Measurements from ENCODE around the gene PHYKPL.

Gene PHYKPL

GRCh38 chr5:178193251-178193809 is 39.3 kb downstream of the PHYKPL start:
- no peaks in the 10 kb centered on the region for H3K9me3 ChIP-seq (ENCODE audit: insufficient read depth, low read depth, low read length)
- H3K4me1 ChIP-seq (ENCODE audit: insufficient read depth, low read length), result peaks cover 3% of the 10 kb centered on the region; the same call in 1 of the 2 replicates
- no peak overlapping the region for H3K4me3 ChIP-seq (ENCODE audit: low read length)
- no peaks in the 10 kb centered on the region for H3K27me3 ChIP-seq (ENCODE audit: insufficient read depth, low read length)
- H3K9ac ChIP-seq (ENCODE audit: low read depth, low read length), result no peak overlapping the region
- no peaks in the 10 kb centered on the region for H3K36me3 ChIP-seq (ENCODE audit: insufficient read depth, low read length)
- no peak overlapping the region for H3K27ac ChIP-seq (ENCODE audit: low read depth, low read length)
- 92% methylated on average over 8 of the region's 8 CpGs for WGBS

DNA sequence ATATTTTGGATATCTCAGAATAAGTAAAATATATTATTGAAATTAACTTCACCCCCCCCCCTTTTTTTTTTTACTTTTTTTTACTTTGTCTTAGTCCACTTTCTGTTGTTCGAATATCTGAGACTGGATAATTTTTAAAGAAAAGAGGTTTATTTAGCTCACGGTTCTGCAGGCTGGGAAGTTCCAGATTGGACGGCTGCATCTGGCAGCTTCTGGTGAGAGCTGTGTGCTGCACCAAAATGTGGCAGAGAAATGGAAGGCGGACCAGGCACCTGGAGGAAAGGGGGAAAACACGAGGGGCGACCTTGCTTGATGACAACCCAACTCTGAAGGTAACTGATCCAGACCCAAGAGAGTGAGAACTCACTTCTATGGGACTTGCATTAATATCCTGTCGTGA is 39.8 kb downstream of the PHYKPL start:
- 90% methylated on average over 7 of the region's 7 CpGs for WGBS
- Histone ChIP-seq H3K36me3 (ENCODE audit: insufficient read depth, low read length) (no peaks in the 10 kb centered on the region), H3K27ac (ENCODE audit: low read depth, low read length) (no peak overlapping the region)

DNA sequence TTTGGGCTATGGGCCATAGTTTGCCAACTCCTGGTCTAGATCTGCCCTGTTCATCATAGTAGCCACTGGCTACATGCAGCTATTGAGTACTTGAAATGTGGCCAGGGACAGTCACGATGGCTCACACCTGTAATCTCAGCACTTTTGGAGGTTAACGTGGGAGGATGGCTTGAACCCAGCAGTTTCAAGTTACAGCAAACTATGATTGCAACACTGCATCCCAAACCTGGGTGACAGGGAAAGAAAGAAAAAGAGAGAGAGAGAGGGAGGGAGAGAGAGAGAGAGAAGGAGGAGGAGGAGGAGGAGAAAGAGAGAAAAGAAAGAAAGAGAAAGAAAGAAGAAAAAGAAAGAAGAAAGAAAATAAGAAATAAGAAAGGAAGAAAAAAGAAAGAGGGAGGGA is 40.4 kb downstream of the PHYKPL start:
- Histone ChIP-seq H3K9ac (ENCODE audit: low read depth, low read length) (no peak overlapping the region), H3K36me3 (ENCODE audit: insufficient read depth, low read length) (no peaks in the 10 kb centered on the region), H3K27ac (ENCODE audit: low read depth, low read length) (no peak overlapping the region), H3K4me3 (ENCODE audit: low read length) (no peak overlapping the region), H3K27me3 (ENCODE audit: insufficient read depth, low read length) (no peaks in the 10 kb centered on the region), H3K9me3 (ENCODE audit: insufficient read depth, low read depth, low read length) (no peaks in the 10 kb centered on the region), H3K4me1 (ENCODE audit: insufficient read depth, low read length) (peaks cover 3% of the 10 kb centered on the region; the same call in 1 of the 2 replicates)
- WGBS, result 84% methylated on average over 2 of the region's 2 CpGs

More for the DNA sequence above, 39.8 kb downstream of the PHYKPL start:
- H3K9ac ChIP-seq (ENCODE audit: low read depth, low read length), result no peak overlapping the region
- no peaks in the 10 kb centered on the region for H3K9me3 ChIP-seq (ENCODE audit: insufficient read depth, low read depth, low read length)
- H3K27me3 ChIP-seq (ENCODE audit: insufficient read depth, low read length), result no peaks in the 10 kb centered on the region
- peaks cover 3% of the 10 kb centered on the region; the same call in 1 of the 2 replicates for H3K4me1 ChIP-seq (ENCODE audit: insufficient read depth, low read length)
- no peak overlapping the region for H3K4me3 ChIP-seq (ENCODE audit: low read length)

- Histone ChIP-seq H3K27me3 (ENCODE audit: insufficient read depth, low read length) (no peaks in the 10 kb centered on the region), H3K4me1 (ENCODE audit: insufficient read depth, low read length) (peaks cover 3% of the 10 kb centered on the region; the same call in 1 of the 2 replicates), H3K4me3 (ENCODE audit: low read length) (no peak overlapping the region), H3K9ac (ENCODE audit: low read depth, low read length) (no peak overlapping the region), H3K36me3 (ENCODE audit: insufficient read depth, low read length) (no peaks in the 10 kb centered on the region), H3K27ac (ENCODE audit: low read depth, low read length) (no peak overlapping the region), H3K9me3 (ENCODE audit: insufficient read depth, low read depth, low read length) (no peaks in the 10 kb centered on the region)
- WGBS, result 89% methylated on average over 4 of the region's 4 CpGs
Observed at GRCh38 chr5:178191661-178192060, 40.9 kb downstream of the PHYKPL start.

DNA sequence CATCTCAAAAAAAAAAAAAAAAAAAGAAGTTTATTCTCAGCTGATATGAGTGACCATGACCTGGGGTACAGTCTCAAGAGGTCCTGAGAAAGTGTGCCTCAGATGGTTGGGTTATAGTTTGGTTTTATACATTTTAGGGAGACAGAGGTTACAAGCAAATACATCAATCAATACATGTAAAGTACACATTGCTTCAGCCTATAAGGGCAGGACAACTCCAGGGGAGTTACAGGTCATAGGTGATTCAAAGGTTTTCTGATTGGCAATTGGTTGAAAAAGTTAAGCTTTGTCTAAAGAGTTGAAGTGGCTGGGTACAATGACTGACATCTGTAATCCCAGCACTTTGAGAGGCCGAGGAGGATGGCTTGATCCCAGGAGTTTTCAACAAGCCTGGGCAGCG is 43.2 kb downstream of the PHYKPL start:
- Histone ChIP-seq H3K27ac (ENCODE audit: low read depth, low read length) (no peak overlapping the region), H3K9ac (ENCODE audit: low read depth, low read length) (no peak overlapping the region), H3K4me3 (ENCODE audit: low read length) (no peak overlapping the region), H3K27me3 (ENCODE audit: insufficient read depth, low read length) (no peaks in the 10 kb centered on the region), H3K4me1 (ENCODE audit: insufficient read depth, low read length) (no peaks in the 10 kb centered on the region), H3K9me3 (ENCODE audit: insufficient read depth, low read depth, low read length) (no peaks in the 10 kb centered on the region), H3K36me3 (ENCODE audit: insufficient read depth, low read length) (no peaks in the 10 kb centered on the region)
- WGBS, result 46% methylated on average over 2 of the region's 2 CpGs

- peaks cover 2% of the 10 kb centered on the region; the same call in 1 of the 2 replicates for H3K4me1 ChIP-seq (ENCODE audit: insufficient read depth, low read length)
- H3K9ac ChIP-seq (ENCODE audit: low read depth, low read length), result no peak within 1 kb of the TSS
- no peaks in the 10 kb centered on the region for H3K27me3 ChIP-seq (ENCODE audit: insufficient read depth, low read length)
- H3K4me3 ChIP-seq (ENCODE audit: low read length), result no peak within 1 kb of the TSS
- 92% methylated on average over 27 of the region's 27 CpGs for WGBS
- H3K36me3 ChIP-seq (ENCODE audit: insufficient read depth, low read length), result no peaks in the 10 kb centered on the region
- H3K9me3 ChIP-seq (ENCODE audit: insufficient read depth, low read depth, low read length), result no peaks in the 10 kb centered on the region
- H3K27ac ChIP-seq (ENCODE audit: low read depth, low read length), result no peak within 1 kb of the TSS
Observed at GRCh38 chr5:178187014-178187413, 45.6 kb downstream of the PHYKPL start, which contains the start of gene GMCL2. Gene GMCL2, minus strand, starts transcription at chr5:178187371. Its CDS starts 72 bp downstream, at chr5:178187299.

GRCh38 chr5:178186427-178186826 is 46.2 kb downstream of the PHYKPL start:
- Histone ChIP-seq H3K27me3 (ENCODE audit: insufficient read depth, low read length) (no peaks in the 10 kb centered on the region), H3K4me3 (ENCODE audit: low read length) (no peak overlapping the region), H3K36me3 (ENCODE audit: insufficient read depth, low read length) (no peaks in the 10 kb centered on the region), H3K27ac (ENCODE audit: low read depth, low read length) (no peak overlapping the region), H3K9me3 (ENCODE audit: insufficient read depth, low read depth, low read length) (no peaks in the 10 kb centered on the region), H3K4me1 (ENCODE audit: insufficient read depth, low read length) (peaks cover 3% of the 10 kb centered on the region; the same call in 1 of the 2 replicates), H3K9ac (ENCODE audit: low read depth, low read length) (no peak overlapping the region)
- 96% methylated on average over 6 of the region's 6 CpGs for WGBS

GRCh38 chr5:178182158-178182876 is 50.3 kb downstream of the PHYKPL start:
- Histone ChIP-seq H3K9me3 (ENCODE audit: insufficient read depth, low read depth, low read length) (no peaks in the 10 kb centered on the region), H3K9ac (ENCODE audit: low read depth, low read length) (no peak overlapping the region), H3K36me3 (ENCODE audit: insufficient read depth, low read length) (no peaks in the 10 kb centered on the region), H3K27ac (ENCODE audit: low read depth, low read length) (0 out of 2 replicates have a peak overlapping the region, but pooled peaks have one; percentile 15), H3K27me3 (ENCODE audit: insufficient read depth, low read length) (no peaks in the 10 kb centered on the region), H3K4me3 (ENCODE audit: low read length) (no peak overlapping the region), H3K4me1 (ENCODE audit: insufficient read depth, low read length) (peaks cover 15% of the 10 kb centered on the region)
- WGBS, result 49% methylated on average over 4 of the region's 4 CpGs

GRCh38 chr5:178180141-178180863 is 52.3 kb downstream of the PHYKPL start:
- 5% methylated on average over 7 of the region's 9 CpGs for WGBS
- H3K9ac ChIP-seq (ENCODE audit: low read depth, low read length), result peak overlapping the region; percentile 70

DNA sequence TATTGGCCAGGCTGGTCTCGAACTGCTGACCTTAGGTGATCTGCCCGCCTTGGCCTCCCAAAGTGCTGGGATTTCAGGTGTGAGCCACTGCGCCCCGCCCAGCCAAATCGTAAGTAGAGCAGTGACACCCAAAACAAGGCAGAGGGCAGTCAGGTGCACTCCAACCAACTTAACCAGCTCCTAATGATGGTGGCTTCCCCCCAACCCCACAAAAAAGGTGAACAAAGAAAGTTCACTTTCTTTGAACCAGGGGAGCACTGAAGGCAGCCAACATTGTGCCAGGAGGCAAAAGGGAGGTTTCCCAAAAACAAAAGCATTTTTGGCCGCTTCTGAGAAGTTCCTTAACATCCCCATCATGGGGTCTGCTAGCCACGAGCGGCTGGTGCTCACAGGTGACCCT is 55.0 kb downstream of the PHYKPL start:
- 87% methylated on average over 8 of the region's 8 CpGs for WGBS
- 0 out of 2 replicates have a peak overlapping the region, but pooled peaks have one; percentile 35 for H3K27ac ChIP-seq (ENCODE audit: low read depth, low read length)
- H3K4me1 ChIP-seq (ENCODE audit: insufficient read depth, low read length), result peaks cover 15% of the 10 kb centered on the region
- H3K36me3 ChIP-seq (ENCODE audit: insufficient read depth, low read length), result no peaks in the 10 kb centered on the region
- H3K9ac ChIP-seq (ENCODE audit: low read depth, low read length), result no peak overlapping the region
- no peaks in the 10 kb centered on the region for H3K9me3 ChIP-seq (ENCODE audit: insufficient read depth, low read depth, low read length)
- H3K27me3 ChIP-seq (ENCODE audit: insufficient read depth, low read length), result no peaks in the 10 kb centered on the region
- no peak overlapping the region for H3K4me3 ChIP-seq (ENCODE audit: low read length)

More at GRCh38 chr5:178180141-178180863, 52.3 kb downstream of the PHYKPL start:
- peak overlapping the region; percentile 28 for H3K4me3 ChIP-seq (ENCODE audit: low read length)
- H3K27me3 ChIP-seq (ENCODE audit: insufficient read depth, low read length), result no peaks in the 10 kb centered on the region
- no peaks in the 10 kb centered on the region for H3K9me3 ChIP-seq (ENCODE audit: insufficient read depth, low read depth, low read length)
- no peaks in the 10 kb centered on the region for H3K36me3 ChIP-seq (ENCODE audit: insufficient read depth, low read length)
- peaks cover 15% of the 10 kb centered on the region for H3K4me1 ChIP-seq (ENCODE audit: insufficient read depth, low read length)
- peak overlapping the region; percentile 99 for H3K27ac ChIP-seq (ENCODE audit: low read depth, low read length)

DNA sequence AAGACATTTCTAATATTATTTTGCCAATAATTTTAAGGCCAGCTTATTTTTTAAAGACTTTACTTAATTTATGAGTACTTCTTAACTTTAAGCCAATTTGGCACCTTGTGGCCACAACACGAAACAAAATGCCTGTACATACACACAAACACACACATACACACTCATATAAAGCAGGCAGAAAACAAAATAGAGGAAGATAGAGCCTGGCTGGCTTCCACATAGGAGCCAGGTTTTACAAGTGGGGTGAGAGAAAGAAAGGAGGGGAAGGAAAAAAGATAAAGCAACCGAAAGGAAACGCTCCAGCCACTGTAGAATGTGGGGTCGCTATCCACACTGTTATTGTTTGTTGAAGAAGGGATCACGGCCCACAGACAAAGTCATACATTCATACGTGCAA is 55.8 kb downstream of the PHYKPL start:
- peaks cover 12% of the 10 kb centered on the region for H3K4me1 ChIP-seq (ENCODE audit: insufficient read depth, low read length)
- no peak overlapping the region for H3K27ac ChIP-seq (ENCODE audit: low read depth, low read length)
- H3K36me3 ChIP-seq (ENCODE audit: insufficient read depth, low read length), result no peaks in the 10 kb centered on the region
- H3K9me3 ChIP-seq (ENCODE audit: insufficient read depth, low read depth, low read length), result no peaks in the 10 kb centered on the region
- H3K9ac ChIP-seq (ENCODE audit: low read depth, low read length), result no peak overlapping the region
- no peak overlapping the region for H3K4me3 ChIP-seq (ENCODE audit: low read length)
- over 99% methylated on average over 6 of the region's 6 CpGs for WGBS
- H3K27me3 ChIP-seq (ENCODE audit: insufficient read depth, low read length), result no peaks in the 10 kb centered on the region

All from HUES64 (cell line).